GM21390 (cell line): Measurements from ENCODE around the gene TOP2A.
A peak's percentile ranks its signal among the peaks of the same experiment; 100 is the strongest.

Experiments used
- ATAC-seq: cut with Tn5 transposase; IDR thresholded peaks from one replicate; pipeline ENCODE4 v1.9.1; 2021; ENCODE audit not compliant: unreplicated experiment

The TOP2A gene

GRCh38 chr17:40417609-40418427, at the start of gene TOP2A:
TSS of gene TOP2A (minus strand) at chr17:40417896. CDS start at chr17:40417791, 105 bp downstream.
- ATAC-seq = peak; percentile 89

GRCh38 chr17:40467281-40467867, 49.7 kb upstream of the TOP2A start:
- no peak for ATAC-seq

GRCh38 chr17:40466298-40466971, 48.7 kb upstream of the TOP2A start:
- ATAC-seq = no peak

GRCh38 chr17:40464392-40464855, 46.7 kb upstream of the TOP2A start:
- no peak for ATAC-seq

GRCh38 chr17:40463122-40463550, 45.4 kb upstream of the TOP2A start:
- ATAC-seq = no peak

GRCh38 chr17:40462343-40463121, 44.8 kb upstream of the TOP2A start:
- ATAC-seq = no peak

- ATAC-seq = no peak
These were observed 44.1 kb upstream of the TOP2A start for GRCh38 chr17:40461732-40462342.

GRCh38 chr17:40460968-40461731, 43.5 kb upstream of the TOP2A start:
- no peak for ATAC-seq

GRCh38 chr17:40460604-40460967, 42.9 kb upstream of the TOP2A start:
- no peak for ATAC-seq

- ATAC-seq = no peak
These were observed 42.2 kb upstream of the TOP2A start for GRCh38 chr17:40459636-40460603.

GRCh38 chr17:40458851-40459482, 41.3 kb upstream of the TOP2A start:
- ATAC-seq = no peak

GRCh38 chr17:40457964-40458791, 40.5 kb upstream of the TOP2A start:
- ATAC-seq = no peak

GRCh38 chr17:40457369-40457768, 39.7 kb upstream of the TOP2A start:
- no peak for ATAC-seq

GRCh38 chr17:40456396-40456951, 38.8 kb upstream of the TOP2A start:
- no peak for ATAC-seq

GRCh38 chr17:40454613-40454995, 36.9 kb upstream of the TOP2A start:
- ATAC-seq = no peak

- no peak for ATAC-seq
These were observed 36.4 kb upstream of the TOP2A start for GRCh38 chr17:40453881-40454612.
